GM15510 (cell line): Measurements from ENCODE around the gene SNAPC2.

ENCODE experiments used
- POLR2A ChIP-seq: IDR thresholded peaks from 3 replicates; pipeline ENCODE4 v1.6.1; 2011; ENCODE audit warnings: borderline replicate concordance; ENCODE audit not compliant: insufficient read length; ENCODE audit errors: extremely low read depth

The SNAPC2 gene

DNA sequence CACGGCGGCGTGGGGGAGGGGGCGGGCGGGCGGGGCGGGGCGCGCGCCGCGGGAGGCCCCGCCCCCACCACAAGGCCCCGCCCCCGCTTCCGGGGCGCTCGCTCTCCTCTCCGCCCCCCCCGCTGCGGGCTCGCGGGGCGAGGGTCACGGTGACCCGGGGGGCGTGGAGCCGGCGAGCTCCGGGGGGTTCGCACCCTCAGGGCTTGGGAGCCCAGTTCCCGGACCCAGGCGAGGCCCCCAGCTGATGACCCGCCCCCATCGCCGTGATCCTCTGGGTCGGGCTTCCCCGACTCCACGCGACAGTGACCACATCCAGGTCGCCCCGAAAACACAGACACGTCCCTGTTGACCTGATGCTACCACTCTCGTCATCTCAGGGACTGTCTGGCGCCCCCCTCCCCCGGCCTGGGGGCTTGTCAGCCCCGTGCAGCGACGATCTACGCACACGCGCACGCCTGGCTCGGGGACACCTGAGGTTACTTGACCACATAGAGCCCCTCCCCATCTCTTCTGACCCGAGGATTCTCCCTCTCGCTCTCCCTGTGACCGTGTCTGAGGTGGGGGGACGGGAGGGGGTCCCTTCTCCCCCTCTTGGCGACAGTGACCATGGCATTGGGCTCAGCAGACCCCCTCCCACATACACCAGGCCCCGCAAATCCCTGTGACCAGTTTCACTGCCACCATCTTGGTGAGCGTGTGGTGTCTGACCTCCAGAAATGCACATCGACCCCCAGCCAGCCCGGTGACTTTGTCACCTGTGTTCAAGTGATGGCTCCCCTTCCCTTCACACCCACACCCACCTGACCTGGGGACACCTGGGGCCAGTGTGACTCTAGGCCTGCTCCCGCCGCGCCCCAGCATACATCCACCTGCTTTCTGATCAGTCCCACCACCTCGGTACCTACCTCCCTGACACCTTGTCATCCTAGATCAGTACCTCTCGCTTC, 15.8 kb upstream of the SNAPC2 start:
- TF ChIP-seq POLR2A = no peak

DNA sequence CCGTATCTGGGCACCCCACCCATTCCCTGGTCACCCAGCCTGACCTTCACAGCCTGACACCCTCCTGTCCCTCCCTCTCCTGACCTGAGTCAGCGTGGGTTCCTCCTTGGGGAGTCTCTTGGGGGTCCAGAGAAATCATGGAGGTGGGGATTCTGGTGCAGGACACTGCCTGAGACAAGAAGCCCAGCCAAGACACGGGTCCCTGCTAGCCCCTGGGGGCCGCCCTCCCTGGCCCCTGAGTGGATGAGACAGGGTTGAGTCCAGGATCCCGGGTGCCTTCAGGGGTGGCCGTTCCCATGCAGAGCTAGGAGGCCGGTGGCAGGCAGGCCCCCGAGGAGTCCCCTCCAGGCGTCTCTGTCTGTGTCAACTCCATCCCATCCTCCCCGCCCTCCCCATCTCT, 14.9 kb upstream of the SNAPC2 start:
- TF ChIP-seq POLR2A = no peak

DNA sequence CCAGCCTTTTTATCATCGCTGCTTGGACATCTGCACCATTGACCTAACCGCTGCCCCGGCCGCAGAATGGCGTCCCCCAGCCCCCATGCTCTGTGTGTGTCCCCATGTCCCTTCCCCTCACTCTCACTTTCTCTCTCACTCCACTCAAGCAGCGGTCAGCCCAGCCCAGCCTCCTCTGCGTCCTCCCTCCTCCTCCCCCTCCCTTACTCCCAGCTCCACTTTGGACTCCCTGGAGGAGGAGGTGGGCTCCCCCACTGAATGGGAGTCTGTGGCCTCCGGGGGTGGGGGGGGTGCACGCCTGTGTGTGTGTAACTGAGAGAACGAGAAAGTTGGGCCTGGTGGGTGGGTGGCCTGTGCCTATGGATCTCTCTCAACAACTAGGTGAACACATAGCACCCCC, 14.3 kb upstream of the SNAPC2 start:
- TF ChIP-seq POLR2A = no peak

DNA sequence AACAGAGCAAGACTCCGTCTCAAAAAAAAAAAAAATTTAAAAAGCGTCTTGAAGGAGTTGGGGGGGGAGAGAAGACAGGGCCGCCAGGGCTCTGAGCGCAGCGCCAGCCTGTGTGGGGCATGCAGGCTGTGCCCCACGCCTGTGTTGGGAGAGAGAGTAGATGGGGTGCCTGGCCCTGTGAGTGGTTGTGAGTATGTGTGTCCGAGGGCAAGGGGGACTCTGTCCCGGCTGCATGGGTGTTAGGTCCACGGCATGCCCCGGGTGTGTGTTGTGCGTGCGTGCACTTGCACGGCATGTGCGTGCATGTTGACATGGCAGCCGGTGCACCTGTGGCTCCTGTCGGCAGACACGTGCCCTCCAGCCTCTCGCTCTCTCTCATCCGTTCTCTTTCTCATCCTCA, 13.0 kb upstream of the SNAPC2 start:
- TF ChIP-seq POLR2A = no peak

DNA sequence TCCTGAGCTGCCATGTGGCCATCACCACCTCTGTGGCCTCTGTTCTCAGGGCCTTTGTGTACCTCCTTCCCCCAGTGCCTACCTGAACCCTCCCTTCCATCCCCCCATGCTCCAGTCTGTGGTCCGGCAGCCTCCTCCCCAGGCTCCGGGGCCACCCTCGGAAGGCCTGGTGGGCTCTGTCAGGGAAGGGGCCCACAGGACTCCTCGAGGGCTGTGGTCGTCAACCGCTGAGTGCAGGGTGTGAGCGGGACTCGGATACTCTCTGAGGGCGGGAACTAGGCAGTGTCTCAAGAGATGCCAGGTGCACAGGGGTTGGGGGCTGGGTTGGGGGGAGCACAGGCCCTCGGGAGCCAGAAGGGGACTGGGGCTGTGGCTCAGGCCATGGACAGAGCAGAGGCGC, 12.6 kb upstream of the SNAPC2 start:
- TF ChIP-seq POLR2A = no peak

DNA sequence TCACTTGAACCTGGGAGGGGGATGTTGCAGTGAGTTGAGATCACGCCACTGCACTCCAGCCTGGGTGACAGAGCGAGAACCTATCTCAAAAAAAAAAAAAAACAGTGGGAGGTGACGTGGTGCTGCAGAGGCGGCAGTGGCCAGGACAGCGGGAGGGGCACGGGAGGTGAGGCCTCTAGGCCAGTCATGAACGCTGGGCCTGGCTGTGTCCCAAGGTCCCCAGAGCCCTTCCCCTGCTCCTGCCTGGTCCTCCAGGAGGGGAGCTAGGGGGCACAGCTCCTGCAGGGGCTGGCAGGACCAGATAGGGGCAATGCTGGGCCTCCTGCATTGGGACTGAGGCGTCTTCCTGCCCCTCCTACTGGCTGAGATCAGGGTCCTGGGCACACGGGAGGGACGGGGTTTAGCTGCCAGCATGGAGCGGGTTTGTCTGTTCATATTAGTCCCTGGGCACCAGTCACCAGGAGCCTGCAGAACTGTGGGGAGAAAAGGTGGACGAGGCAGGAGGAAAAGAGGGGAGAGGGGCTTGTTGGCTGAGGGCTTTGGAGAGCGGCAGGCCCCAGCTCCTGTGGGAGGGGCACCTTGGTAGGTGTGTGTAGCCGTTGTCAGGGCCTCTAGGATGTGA, 11.9 kb upstream of the SNAPC2 start:
- TF ChIP-seq POLR2A = no peak

DNA sequence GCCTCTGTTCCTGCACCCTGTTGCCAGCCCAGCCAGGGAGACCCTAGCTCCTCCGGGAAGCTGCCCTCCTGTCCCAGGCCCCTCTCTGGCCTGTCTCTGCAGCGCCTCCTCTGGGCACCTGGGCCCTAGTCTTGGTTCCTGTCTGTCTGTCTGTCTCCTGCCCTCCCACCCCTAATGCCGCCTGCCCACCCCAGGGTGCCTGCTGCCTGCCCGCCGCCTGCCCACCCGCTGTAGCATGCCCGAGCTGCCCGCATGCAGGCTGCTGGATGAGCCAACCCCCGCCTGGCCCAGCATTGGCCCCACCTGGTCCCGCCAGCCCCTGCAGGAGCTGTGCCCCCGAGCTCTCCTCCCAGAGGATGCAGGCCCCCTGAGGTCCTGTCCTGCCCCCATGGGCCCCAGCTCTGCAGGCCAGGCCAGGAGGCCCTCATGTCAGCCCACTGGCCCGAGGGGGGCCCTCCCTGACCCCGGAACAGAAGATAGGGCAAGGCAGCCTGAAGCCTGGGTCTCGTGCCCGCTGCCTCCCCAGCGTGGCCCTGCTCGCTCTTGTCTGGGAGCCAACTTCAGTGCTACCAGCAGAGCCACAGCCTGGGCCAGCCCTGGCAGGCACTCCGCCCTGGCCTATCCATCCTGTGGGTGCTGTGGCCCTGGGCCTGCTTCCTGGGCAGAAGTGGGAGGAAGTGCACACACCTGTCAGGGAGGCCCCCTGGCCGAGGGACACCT, 11.2 kb upstream of the SNAPC2 start:
- no peak for TF ChIP-seq POLR2A

DNA sequence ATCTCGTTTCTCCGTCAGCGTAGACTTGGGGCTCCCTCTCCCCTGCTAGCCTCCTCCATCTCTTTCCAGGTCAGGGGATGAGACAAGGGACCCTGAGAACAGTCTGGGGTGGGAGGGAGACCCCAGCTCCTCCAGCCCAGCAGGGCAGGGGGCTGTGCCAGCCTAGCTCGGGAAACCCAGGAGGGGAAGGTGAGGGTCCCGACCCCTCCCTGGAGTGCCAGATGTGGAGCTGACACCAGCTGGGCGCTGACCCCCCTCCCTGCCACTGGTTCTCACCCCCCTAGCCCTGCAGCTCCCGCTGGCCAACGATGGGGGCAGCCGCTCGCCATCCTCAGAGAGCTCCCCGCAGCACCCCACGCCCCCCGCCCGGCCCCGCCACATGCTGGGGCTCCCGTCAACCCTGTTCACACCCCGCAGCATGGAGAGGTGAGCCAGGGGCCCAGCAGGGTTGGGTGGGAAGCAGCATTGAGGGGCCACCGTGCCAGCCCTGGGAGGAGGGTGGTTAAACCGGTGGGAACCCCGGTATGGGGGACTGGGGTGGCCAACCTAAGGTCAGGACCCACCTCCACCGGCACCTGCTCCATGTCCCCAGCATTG, 10.6 kb upstream of the SNAPC2 start:
- TF ChIP-seq POLR2A = no peak

DNA sequence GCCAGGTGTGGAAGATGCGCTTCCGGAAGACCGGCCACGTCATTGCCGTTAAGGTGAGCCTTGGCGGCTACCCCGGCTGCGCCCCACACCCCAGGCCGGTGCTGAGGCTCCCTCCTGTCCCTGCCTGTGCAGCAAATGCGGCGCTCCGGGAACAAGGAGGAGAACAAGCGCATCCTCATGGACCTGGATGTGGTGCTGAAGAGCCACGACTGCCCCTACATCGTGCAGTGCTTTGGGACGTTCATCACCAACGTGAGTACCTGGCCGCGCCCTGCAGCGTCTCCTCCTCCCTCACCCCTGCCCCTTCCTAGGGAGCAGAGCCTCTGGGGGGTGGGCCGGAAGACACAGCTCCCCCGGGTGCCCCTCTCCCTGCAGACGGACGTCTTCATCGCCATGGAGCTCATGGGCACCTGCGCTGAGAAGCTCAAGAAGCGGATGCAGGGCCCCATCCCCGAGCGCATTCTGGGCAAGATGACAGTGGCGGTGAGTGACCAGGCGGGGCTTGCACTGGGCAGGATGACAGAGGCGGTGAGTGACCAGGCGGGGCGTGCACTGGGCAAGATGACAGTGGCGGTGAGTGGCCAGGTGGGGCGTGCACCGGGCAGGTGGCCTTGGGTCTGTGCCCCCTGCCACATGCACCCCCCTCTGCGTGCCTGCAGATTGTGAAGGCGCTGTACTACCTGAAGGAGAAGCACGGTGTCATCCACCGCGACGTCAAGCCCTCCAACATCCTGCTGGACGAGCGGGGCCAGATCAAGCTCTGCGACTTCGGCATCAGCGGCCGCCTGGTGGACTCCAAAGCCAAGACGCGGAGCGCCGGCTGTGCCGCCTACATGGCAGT, 9.6 kb upstream of the SNAPC2 start:
- TF ChIP-seq POLR2A = peak; percentile 13

DNA sequence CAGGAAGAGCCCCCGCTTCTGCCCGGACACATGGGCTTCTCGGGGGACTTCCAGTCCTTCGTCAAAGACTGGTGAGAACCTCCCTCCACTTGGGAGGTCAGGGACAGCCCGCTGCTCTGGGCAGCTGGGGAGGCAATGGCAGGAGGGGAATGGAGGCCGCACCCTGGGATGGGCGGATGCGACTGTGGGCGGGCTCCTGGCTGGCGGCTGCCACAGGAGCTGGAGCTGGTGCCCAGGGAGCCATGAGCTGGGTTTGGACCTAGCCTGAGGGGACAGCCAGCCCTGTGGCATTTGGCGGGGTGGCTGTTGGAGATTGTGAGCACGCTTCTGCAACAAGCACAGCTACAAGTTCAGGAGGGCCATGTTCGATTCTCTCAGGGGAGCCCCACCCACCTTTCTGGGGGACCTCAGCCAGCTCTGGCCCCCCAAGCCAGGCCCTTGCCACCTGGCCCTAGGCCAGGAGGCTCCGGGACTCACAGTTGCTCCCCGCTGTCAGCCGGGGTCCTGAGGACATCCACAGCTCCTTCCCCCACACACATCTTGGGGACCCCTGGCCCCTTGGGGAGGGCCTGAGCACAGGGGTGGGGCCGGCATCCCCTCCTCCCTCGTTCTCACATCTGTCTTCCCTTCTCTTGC, 8.5 kb upstream of the SNAPC2 start:
- no peak for TF ChIP-seq POLR2A

DNA sequence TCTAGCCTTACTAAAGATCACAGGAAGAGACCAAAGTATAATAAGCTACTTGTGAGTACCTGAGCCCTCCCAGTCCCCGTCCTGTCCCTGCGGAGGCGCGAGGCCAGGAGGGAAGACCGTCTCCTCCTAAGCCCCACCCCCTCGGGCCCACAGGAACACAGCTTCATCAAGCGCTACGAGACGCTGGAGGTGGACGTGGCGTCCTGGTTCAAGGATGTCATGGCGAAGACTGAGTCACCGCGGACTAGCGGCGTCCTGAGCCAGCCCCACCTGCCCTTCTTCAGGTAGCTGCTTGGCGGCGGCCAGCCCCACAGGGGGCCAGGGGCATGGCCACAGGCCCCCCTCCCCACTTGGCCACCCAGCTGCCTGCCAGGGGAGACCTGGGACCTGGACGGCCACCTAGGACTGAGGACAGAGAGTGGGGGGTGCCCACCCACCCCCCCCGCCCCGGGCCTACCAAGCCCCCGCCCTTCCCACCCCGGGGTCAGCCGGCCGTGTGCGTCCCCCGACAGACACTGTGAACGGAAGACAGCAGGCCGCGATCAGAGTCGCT, 7.9 kb upstream of the SNAPC2 start:
- no peak for TF ChIP-seq POLR2A

DNA sequence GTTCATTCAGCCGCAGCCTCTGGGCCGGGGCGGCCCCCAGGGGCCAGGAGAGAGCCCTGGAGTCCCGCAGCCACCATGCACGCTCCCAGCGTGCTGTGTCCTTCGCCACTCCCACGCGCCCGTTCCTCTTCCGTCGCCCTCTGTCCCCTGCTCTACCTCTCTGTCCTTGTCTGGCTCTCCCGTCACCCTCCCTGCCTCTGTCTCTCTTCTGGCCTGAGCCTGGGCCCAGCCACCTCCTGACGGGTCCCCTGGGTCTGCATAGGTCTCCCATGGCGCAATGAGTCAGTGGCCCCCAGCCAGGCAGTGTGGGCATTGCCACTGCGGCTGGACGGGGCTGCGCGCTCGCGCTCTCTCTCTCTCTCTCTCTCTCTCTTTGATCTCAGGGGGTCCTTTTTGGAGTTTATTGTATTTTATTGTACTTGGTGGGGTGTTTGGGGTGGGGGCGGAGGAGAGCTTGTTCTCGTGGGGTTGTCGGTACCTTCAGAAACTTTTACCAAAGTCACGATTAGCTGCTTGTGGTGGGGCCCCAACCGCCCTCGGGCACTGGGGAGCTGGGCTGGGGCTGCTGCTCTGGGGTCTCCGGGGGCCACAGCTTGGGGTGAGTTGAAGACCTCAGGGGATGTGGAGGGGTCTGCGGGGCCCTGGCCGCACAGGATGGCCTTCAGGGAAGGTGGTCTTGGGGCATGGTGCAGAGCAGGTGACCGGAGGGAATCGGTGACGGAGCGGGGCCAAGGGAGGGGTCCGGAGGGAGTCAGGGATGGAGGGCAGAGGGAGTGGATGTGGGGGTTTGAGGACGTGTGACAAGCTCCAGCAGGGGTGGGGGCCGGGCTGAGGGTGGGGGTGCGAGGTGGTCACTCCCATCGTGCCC, 7.2 kb upstream of the SNAPC2 start:
- no peak for TF ChIP-seq POLR2A
